GM12878 (cell line): Measurements from ENCODE around the gene CNTLN. TPM values are rescaled to one million over a fixed set of nuclear protein-coding genes. Genes with fewer than 3 reads are reported as not detected.

Experiments used
- ATAC-seq: fragments of 200-7000 bp; cut with Tn5 transposase; 3 replicates; pipeline ENCODE4 v1.9.1; 2020; ENCODE audit warnings: mild to moderate bottlenecking, moderate library complexity
- BruUV-seq: library from RNA; stranded (reverse); fragments of 400-500 nt; replicated peaks from 2 replicates; lab custom pipeline; 2021; lab: Mats Ljungman, UMichigan
- CTCF ChIA-PET: fragments of 300-600 bp; sonication (Branson Sonifier 250); formaldehyde crosslinking; extraction: SDS; loops from one replicate; lab custom pipeline; 2021; ENCODE audit warnings: inconsistent platforms; lab: Yijun Ruan, JAX
- POLR2A ChIA-PET: fragments of 350-600 bp; formaldehyde crosslinking; extraction: SDS; loops from one replicate; lab custom pipeline; 2021; ENCODE audit warnings: inconsistent platforms; lab: Charles Lee
- RAD21 ChIA-PET: fragments of 300-600 bp; sonication (Branson Sonifier 250); formaldehyde crosslinking; loops from one replicate; lab custom pipeline; 2023; ENCODE audit warnings: antibody characterized with exemption; ENCODE audit not compliant: unreplicated experiment; lab: Charles Lee
- SMC1A ChIA-PET: fragments of 300-600 bp; sonication (Branson Sonifier 250); formaldehyde crosslinking; loops from one replicate; lab custom pipeline; 2023; ENCODE audit not compliant: unreplicated experiment, uncharacterized antibody; lab: Charles Lee
- DNase-seq: peaks from one replicate; pipeline ENCODE4 v3.0.0-alpha.2; 2011; ENCODE audit warnings: low read depth, low spot score
- FAIRE-seq: peaks from 3 replicates; lab custom pipeline; 2011; peaks lifted over from hg19 to GRCh38; lab: Jason Lieb, UNC
- H2AFZ ChIP-seq: 2 replicates; pipeline ENCODE4 v1.6.0; 2011; ENCODE audit warnings: low read depth, low read length, control low read depth; ENCODE audit not compliant: control insufficient read depth
- H3K27ac ChIP-seq: 2 replicates; pipeline ENCODE4 v1.5.1; 2011; ENCODE audit warnings: control low read depth; ENCODE audit not compliant: control insufficient read depth, insufficient read depth
- H3K27me3 ChIP-seq, 2 experiments: replicated peaks in 1 of 2; 2 replicates each; pipeline versions ENCODE4 v1.6.0 to v1.6.1; 2011; ENCODE audit warnings: low read length in 1 of 2; ENCODE audit not compliant: control insufficient read depth in 2 of 2, insufficient read depth in 2 of 2
- H3K36me3 ChIP-seq, 2 experiments: 2 replicates each; pipeline ENCODE4 v1.5.1; 2011; ENCODE audit warnings: low read length in 1 of 2; ENCODE audit not compliant: control insufficient read depth in 2 of 2, insufficient read depth in 2 of 2
- H3K4me1 ChIP-seq: 2 replicates; pipeline ENCODE4 v1.6.1; 2011; ENCODE audit warnings: mild to moderate bottlenecking, low read length, moderate library complexity, mixed read lengths; ENCODE audit not compliant: control insufficient read depth, insufficient read depth
- H3K4me2 ChIP-seq: 2 replicates; pipeline ENCODE4 v1.6.0; 2011; ENCODE audit warnings: control low read depth; ENCODE audit not compliant: control insufficient read depth, insufficient read depth
- H3K4me3 ChIP-seq: fragments of 200-600 bp; sonication (generic); 2 replicates; pipeline ENCODE4 v1.5.1; 2016
- H3K79me2 ChIP-seq: 2 replicates; pipeline ENCODE4 v1.6.0; 2011; ENCODE audit warnings: low read length; ENCODE audit not compliant: control insufficient read depth, insufficient read depth
- H3K9ac ChIP-seq: 2 replicates; pipeline ENCODE4 v1.8.0; 2011; ENCODE audit warnings: low read length, control low read depth, mixed read lengths; ENCODE audit not compliant: control insufficient read depth, insufficient read depth
- H3K9me3 ChIP-seq: replicated peaks from 3 replicates; pipeline ENCODE4 v1.5.1; 2011; ENCODE audit warnings: mild to moderate bottlenecking, low read length; ENCODE audit not compliant: control insufficient read depth, insufficient read depth
- H4K20me1 ChIP-seq: 2 replicates; pipeline ENCODE4 v1.6.0; 2011; ENCODE audit not compliant: control insufficient read depth, insufficient read depth
- CEBPB ChIP-seq, 2 experiments: fragments of 150-350 bp in 1 of 2; IDR thresholded peaks; 2 replicates each; pipeline ENCODE4 v1.6.1; 2012 to 2014; ENCODE audit warnings: low read depth in 2 of 2, low read length in 2 of 2, borderline replicate concordance in 1 of 2, inconsistent platforms in 1 of 2
- CHD1 ChIP-seq: IDR thresholded peaks from 2 replicates; pipeline ENCODE4 v1.6.1; 2012; ENCODE audit warnings: low read depth, low read length, improper control_type of control experiment
- CHD2 ChIP-seq: IDR thresholded peaks from 2 replicates; pipeline ENCODE4 v1.6.1; 2011; ENCODE audit warnings: low read depth, low read length, improper control_type of control experiment, borderline replicate concordance
- CREB1 ChIP-seq: IDR thresholded peaks from 2 replicates; pipeline ENCODE4 v1.6.1; 2012; ENCODE audit warnings: low read depth, mild to moderate bottlenecking, inconsistent platforms
- GATAD2B ChIP-seq: fragments of 450-650 bp; conservative IDR thresholded peaks from 2 replicates; pipeline ENCODE4 v1.6.1; 2017; ENCODE audit warnings: low read depth, mild to moderate bottlenecking, moderate library complexity
- MYB ChIP-seq: fragments of 150-350 bp; IDR thresholded peaks from 2 replicates; pipeline ENCODE4 v1.6.1; 2014; ENCODE audit warnings: mild to moderate bottlenecking, low read depth, low read length, borderline replicate concordance
- NFXL1 ChIP-seq: fragments of 450-650 bp; IDR thresholded peaks from 2 replicates; pipeline ENCODE4 v1.6.1; 2017; ENCODE audit warnings: antibody characterized with exemption, mild to moderate bottlenecking, borderline replicate concordance
- NKRF ChIP-seq: fragments of 450-650 bp; conservative IDR thresholded peaks from 2 replicates; pipeline ENCODE4 v1.6.1; 2017; ENCODE audit warnings: mild to moderate bottlenecking, moderate library complexity
- POLR2A ChIP-seq: IDR thresholded peaks from 2 replicates; pipeline ENCODE4 v1.6.1; 2011; ENCODE audit warnings: low read depth, mild to moderate bottlenecking, low read length
- POLR2AphosphoS2 ChIP-seq: IDR thresholded peaks from 2 replicates; pipeline ENCODE4 v1.6.1; 2011; ENCODE audit warnings: low read depth, mild to moderate bottlenecking, low read length, improper control_type of control experiment, moderate library complexity
- RAD21 ChIP-seq: IDR thresholded peaks from 2 replicates; pipeline ENCODE4 v1.6.1; 2011; ENCODE audit warnings: mild to moderate bottlenecking, low read depth, low read length, moderate library complexity; ENCODE audit not compliant: insufficient read depth
- SIX5 ChIP-seq: IDR thresholded peaks from 2 replicates; pipeline ENCODE4 v1.6.1; 2011; ENCODE audit warnings: mild to moderate bottlenecking, low read depth, low read length, moderate library complexity; ENCODE audit not compliant: severe bottlenecking
- SRF ChIP-seq, 2 experiments: IDR thresholded peaks; 2 replicates each; pipeline ENCODE4 v1.6.1; 2011; ENCODE audit warnings: low read depth in 2 of 2, low read length in 2 of 2, mild to moderate bottlenecking in 1 of 2, moderate library complexity in 1 of 2
- TCF7 ChIP-seq: IDR thresholded peaks from 2 replicates; pipeline ENCODE4 v1.6.1; 2014; ENCODE audit warnings: antibody characterized with exemption, borderline replicate concordance
- ZNF217 ChIP-seq: fragments of 450-650 bp; IDR thresholded peaks from 2 replicates; pipeline ENCODE4 v1.6.1; 2017; ENCODE audit warnings: antibody characterized with exemption, mild to moderate bottlenecking
- ZNF622 ChIP-seq: fragments of 450-650 bp; IDR thresholded peaks from 2 replicates; pipeline ENCODE4 v1.6.1; 2017; ENCODE audit warnings: mild to moderate bottlenecking, inconsistent platforms
- WGBS: methylation state at CpG from one replicate; pipeline ENCODE4 v1.1.6; 2016; ENCODE audit warnings: low lambda C conversion rate; ENCODE audit not compliant: insufficient replicate concordance, insufficient coverage; ENCODE audit errors: missing lambda C conversion rate; 5-methylcytosine and 5-hydroxymethylcytosine counted together
- in situ Hi-C: fragments of 300-500 bp; cut with MboI; formaldehyde crosslinking; loops from 9 replicates; pipeline ENCODE4 v1.14.3; 2018; ENCODE audit warnings: mixed read lengths
- intact Hi-C: fragments of 100-400 bp; cut with micrococcal nuclease; formaldehyde crosslinking; loops from one replicate; pipeline ENCODE4 v1.14.2; 2022; ENCODE audit not compliant: unreplicated experiment
- polyA plus RNA-seq, 11 experiments: library from polyadenylated mRNA; depleted of rRNA in 4 of 11; unstranded in 6 of 11; stranded (reverse) in 5 of 11; fragments of >200 nt; fragmentation: Nextera tagmentation in 4 of 11; fragmentation: Illumina TruSeq in 1 of 11; extraction: Ambion mirVana in 4 of 11; extraction: Trizol in 1 of 11; gene quantifications; 1 replicate in 1 of 11; 2 replicates in 10 of 11; pipeline versions ENCODE4 v1.2.1 to v1.2.3, GENCODE V29; 2011 to 2016; ENCODE audit warnings: inconsistent platforms in 2 of 11, missing spikeins in 2 of 11, low read depth in 1 of 11
- total RNA-seq, 4 experiments: library from RNA; depleted of rRNA in 3 of 4; stranded (reverse); fragments of >200 nt in 3 of 4; fragmentation: Illumina TruSeq in 1 of 4; extraction: Trizol in 1 of 4; gene quantifications; 2 replicates each; pipeline versions ENCODE4 v1.2.1 to v1.2.3, GENCODE V29; 2013 to 2021
- TF ChIP-seq, protein P1 (sequence below): fragments of 450-650 bp; formaldehyde crosslinking; IDR thresholded peaks from 2 replicates; pipeline ENCODE4 v1.4.0; 2020; ENCODE audit warnings: mild to moderate bottlenecking, moderate library complexity

CNTLN gene
- total and polyA plus RNA-seq, 10 of the 15 experiments (the other 5 are each of a cell fraction or from before 2014, with no cell fraction given), result 0.01 to 7.0 (median 0.03) TPM; not detected in 4

GRCh38 chr9:17403539-17403938, 268.7 kb downstream of the CNTLN start (continued):
- no peak for TF ChIP-seq ZNF217
- no peak for TF ChIP-seq ZNF622
- TF ChIP-seq MYB, result no peak

DNA sequence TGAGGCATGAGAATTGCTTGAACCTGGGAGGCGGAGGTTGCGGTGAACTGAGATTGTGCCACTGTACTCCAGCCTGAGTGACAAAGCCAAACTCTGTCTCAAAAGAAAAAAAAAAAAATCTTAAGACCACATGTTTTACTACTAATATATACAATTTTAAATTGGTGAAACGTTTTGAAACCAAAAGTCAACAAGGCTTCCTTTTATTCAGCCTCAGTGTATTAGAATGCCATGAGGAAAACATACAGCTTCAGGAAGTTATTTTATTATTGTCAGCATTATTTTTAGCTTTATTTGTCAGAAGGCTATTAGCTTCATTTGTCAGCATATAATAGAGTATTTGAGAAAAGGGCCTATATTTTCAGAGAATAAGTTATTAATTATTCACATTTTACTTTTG, 280.1 kb downstream of the CNTLN start:
- FAIRE-seq (no peak), ATAC-seq (no peak), DNase-seq (no peak)
- no peaks in the 10 kb centered on the region for H3K4me1 ChIP-seq
- H3K36me3 ChIP-seq, result no peaks in the 10 kb centered on the region
- WGBS, result 55% methylated on average over 3 of the region's 3 CpGs
- SMC1A ChIA-PET, result no interaction called here
- H3K9me3 ChIP-seq, result no peaks in the 10 kb centered on the region
- H2AFZ ChIP-seq, result no peak overlapping the region
- intact Hi-C loops, result no loop called here
- POLR2A ChIA-PET, result no interaction called here
- RAD21 ChIA-PET, result no interaction called here
- in situ Hi-C loops, result no loop called here
- H3K4me2 ChIP-seq, result no peak overlapping the region
- BruUV-seq, result no TSS peak
- CTCF ChIA-PET, result no interaction called here
- H3K79me2 ChIP-seq, result no peaks in the 10 kb centered on the region
- H3K9ac ChIP-seq, result no peak overlapping the region
- no peaks in the 10 kb centered on the region for H3K27me3 ChIP-seq
- no peak overlapping the region for H3K27ac ChIP-seq
- H4K20me1 ChIP-seq, result no peaks in the 10 kb centered on the region
- H3K4me3 ChIP-seq, result no peak overlapping the region
- TF ChIP-seq SRF (IDR thresholded peaks at IDR 0.05; ENCODE audit: low read depth in 2 of 2, low read length in 2 of 2), result no peak
- no peak for TF ChIP-seq CEBPB (IDR thresholded peaks at IDR 0.05; ENCODE audit: borderline replicate concordance in 1 of 2, low read depth in 2 of 2, low read length in 2 of 2)
- TF ChIP-seq RAD21, result no peak
- no peak for TF ChIP-seq NKRF
- no peak for TF ChIP-seq CREB1
- no peak for TF ChIP-seq TCF7
- no peak for TF ChIP-seq CHD1
- no peak for TF ChIP-seq NFXL1
- no peak for TF ChIP-seq POLR2AphosphoS2
- TF ChIP-seq, protein P1, sequence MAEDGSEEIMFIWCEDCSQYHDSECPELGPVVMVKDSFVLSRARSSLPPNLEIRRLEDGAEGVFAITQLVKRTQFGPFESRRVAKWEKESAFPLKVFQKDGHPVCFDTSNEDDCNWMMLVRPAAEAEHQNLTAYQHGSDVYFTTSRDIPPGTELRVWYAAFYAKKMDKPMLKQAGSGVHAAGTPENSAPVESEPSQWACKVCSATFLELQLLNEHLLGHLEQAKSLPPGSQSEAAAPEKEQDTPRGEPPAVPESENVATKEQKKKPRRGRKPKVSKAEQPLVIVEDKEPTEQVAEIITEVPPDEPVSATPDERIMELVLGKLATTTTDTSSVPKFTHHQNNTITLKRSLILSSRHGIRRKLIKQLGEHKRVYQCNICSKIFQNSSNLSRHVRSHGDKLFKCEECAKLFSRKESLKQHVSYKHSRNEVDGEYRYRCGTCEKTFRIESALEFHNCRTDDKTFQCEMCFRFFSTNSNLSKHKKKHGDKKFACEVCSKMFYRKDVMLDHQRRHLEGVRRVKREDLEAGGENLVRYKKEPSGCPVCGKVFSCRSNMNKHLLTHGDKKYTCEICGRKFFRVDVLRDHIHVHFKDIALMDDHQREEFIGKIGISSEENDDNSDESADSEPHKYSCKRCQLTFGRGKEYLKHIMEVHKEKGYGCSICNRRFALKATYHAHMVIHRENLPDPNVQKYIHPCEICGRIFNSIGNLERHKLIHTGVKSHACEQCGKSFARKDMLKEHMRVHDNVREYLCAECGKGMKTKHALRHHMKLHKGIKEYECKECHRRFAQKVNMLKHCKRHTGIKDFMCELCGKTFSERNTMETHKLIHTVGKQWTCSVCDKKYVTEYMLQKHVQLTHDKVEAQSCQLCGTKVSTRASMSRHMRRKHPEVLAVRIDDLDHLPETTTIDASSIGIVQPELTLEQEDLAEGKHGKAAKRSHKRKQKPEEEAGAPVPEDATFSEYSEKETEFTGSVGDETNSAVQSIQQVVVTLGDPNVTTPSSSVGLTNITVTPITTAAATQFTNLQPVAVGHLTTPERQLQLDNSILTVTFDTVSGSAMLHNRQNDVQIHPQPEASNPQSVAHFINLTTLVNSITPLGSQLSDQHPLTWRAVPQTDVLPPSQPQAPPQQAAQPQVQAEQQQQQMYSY, result no peak
- no peak for TF ChIP-seq CHD2
- TF ChIP-seq GATAD2B, result no peak
- no peak for TF ChIP-seq POLR2A
- TF ChIP-seq SIX5, result no peak
